Thymus (tissue), 14 donors: ENCODE data around the gene KNG1. TPM values are rescaled to one million over a fixed set of nuclear protein-coding genes. Genes with fewer than 3 reads are reported as not detected.

Source experiments
- DNase-seq, 9 donors: peaks; one replicate each; pipeline ENCODE4 v3.0.0-alpha.2; 2013; ENCODE audit warnings: low spot score in 9 of 9, low read depth in 6 of 9, missing footprints in 1 of 9
- H3K27ac ChIP-seq, 2 donors: one replicate each; pipeline ENCODE4 v1.5.1; 2013; ENCODE audit warnings: control low read depth in 1 of 2, low read depth in 1 of 2, low read length in 1 of 2, mild to moderate bottlenecking in 1 of 2, moderate library complexity in 1 of 2
- H3K27me3 ChIP-seq, 2 donors: one replicate each; pipeline ENCODE4 v1.5.1; 2013; ENCODE audit warnings: low read length in 1 of 2; ENCODE audit not compliant: control insufficient read depth in 2 of 2, insufficient read depth in 1 of 2
- H3K36me3 ChIP-seq, 2 donors: one replicate each; pipeline ENCODE4 v1.5.1; 2013; ENCODE audit warnings: low read length in 1 of 2, mild to moderate bottlenecking in 1 of 2, moderate library complexity in 1 of 2; ENCODE audit not compliant: control insufficient read depth in 2 of 2, insufficient read depth in 2 of 2
- H3K4me1 ChIP-seq, 2 donors: one replicate each; pipeline ENCODE4 v1.5.1; 2013; ENCODE audit warnings: low read length in 2 of 2; ENCODE audit not compliant: control insufficient read depth in 2 of 2, insufficient read depth in 2 of 2
- H3K4me3 ChIP-seq, 2 donors: one replicate each; pipeline ENCODE4 v1.5.1; 2013; ENCODE audit warnings: low read length in 2 of 2, control low read depth in 1 of 2, mild to moderate bottlenecking in 1 of 2
- H3K9me3 ChIP-seq, 2 donors: one replicate each; pipeline ENCODE4 v1.5.1; 2013; ENCODE audit warnings: low read length in 1 of 2, mild to moderate bottlenecking in 1 of 2; ENCODE audit not compliant: control insufficient read depth in 2 of 2, insufficient read depth in 1 of 2
- WGBS: extraction: QIAGEN DNeasy Blood & Tissue Kit; methylation state at CpG from one replicate; pipeline ENCODE4 v1.1.7; 2013; 5-methylcytosine and 5-hydroxymethylcytosine counted together
- long read RNA-seq, 10 donors: transcript quantifications; one replicate each; lab custom pipeline, GENCODE V29; 2026
- polyA plus RNA-seq: library from polyadenylated mRNA; stranded (reverse); fragments of 200-250 nt; gene quantifications from one replicate; pipeline ENCODE4 v1.2.3, GENCODE V29; 2013
- total RNA-seq: library from RNA; stranded (reverse); fragments of 120-200 nt; gene quantifications from one replicate; pipeline ENCODE4 v1.2.4, GENCODE V29; 2013
- donor health status: healthy.

Gene KNG1
- total RNA-seq (0.14 TPM), polyA plus RNA-seq (0.30 TPM)
- long read RNA-seq, donor 1: 0 reads
- long read RNA-seq, donor 2: 0 reads
- long read RNA-seq, donor 3: 0 reads
- long read RNA-seq, donor 4: 0 reads
- long read RNA-seq, donor 5, partial matches to known transcripts: 0 of 6 reads
- long read RNA-seq, donor 5, other reads (novel, unspliced or antisense): 0 of 6 reads
- long read RNA-seq, donor 6: 0 reads
- long read RNA-seq, donor 7: 0 reads
- long read RNA-seq, donor 8: 0 reads
- long read RNA-seq, donor 9: 0 reads
- long read RNA-seq, donor 10: 0 reads

DNA sequence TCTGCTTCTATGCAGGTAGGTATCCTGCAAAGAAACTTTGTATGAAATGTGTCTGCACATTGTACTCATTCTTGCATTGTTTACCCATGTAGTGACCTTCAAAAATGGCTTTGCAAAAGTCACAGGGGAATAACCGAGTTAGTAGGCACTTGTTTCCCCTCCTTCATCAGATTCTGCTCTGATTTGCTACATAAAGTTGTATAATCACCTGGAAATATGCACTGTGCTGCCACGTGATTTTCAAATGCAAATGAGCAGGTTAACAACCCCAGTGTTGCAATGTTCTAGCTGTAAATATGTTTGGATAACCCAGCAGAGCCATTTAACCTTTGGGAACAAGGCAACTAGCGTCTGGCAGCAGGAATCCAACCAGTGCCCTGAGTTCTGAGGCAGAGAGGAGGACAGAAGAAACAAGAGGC is at the start of gene KNG1:
KNG1 (plus strand) TSS at position 321 of the 419 bp plus-strand sequence. CDS start 184 bp downstream, outside the sequence.
- no peak for DNase-seq
- 82% methylated on average over 3 of the region's 3 CpGs for WGBS

DNA sequence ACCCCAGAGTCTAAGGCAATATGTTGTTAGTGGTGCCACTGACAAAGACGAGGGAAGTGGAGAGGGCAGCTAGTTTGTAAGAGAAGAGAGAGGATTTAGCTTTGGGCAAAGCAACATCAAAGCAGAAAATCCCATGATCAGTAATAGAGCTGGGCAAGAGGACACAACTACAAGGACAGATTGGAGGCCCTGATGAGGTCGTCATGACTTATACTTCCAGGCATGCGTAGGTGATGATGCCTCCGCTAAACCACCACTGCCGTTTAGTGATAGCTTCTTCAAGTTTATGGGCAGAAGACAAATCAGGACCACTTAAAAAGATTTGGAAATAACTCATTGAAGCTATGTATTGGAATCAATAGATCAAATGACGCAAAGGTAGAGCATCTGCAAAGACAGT is 48.7 kb upstream of the KNG1 start:
- H3K4me1 ChIP-seq: no peaks in the 10 kb centered on the region
- DNase-seq: no peak
- H3K36me3 ChIP-seq: no peaks in the 10 kb centered on the region
- WGBS: 81% methylated on average over 6 of the region's 6 CpGs
- H3K27me3 ChIP-seq: peaks cover 0 to 9% of the 10 kb centered on the region in 2 donors
- no peak overlapping the region for H3K4me3 ChIP-seq
- no peak overlapping the region for H3K27ac ChIP-seq
- no peaks in the 10 kb centered on the region for H3K9me3 ChIP-seq

More for the DNA sequence above, at the start of gene KNG1:
- Histone ChIP-seq H3K9me3 (no peaks in the 10 kb centered on the region), H3K4me3 (no peak within 1 kb of the TSS), H3K27me3 (no peaks in the 10 kb centered on the region), H3K4me1 (no peaks in the 10 kb centered on the region), H3K27ac (no peak within 1 kb of the TSS), H3K36me3 (no peaks in the 10 kb centered on the region)

- Histone ChIP-seq H3K9me3 (no peaks in the 10 kb centered on the region), H3K4me3 (no peak overlapping the region), H3K27me3 (peaks cover 0 to 9% of the 10 kb centered on the region in 2 donors), H3K36me3 (no peaks in the 10 kb centered on the region), H3K27ac (no peak overlapping the region), H3K4me1 (no peaks in the 10 kb centered on the region)
- DNase-seq: no peak
- WGBS: 92% methylated on average over 2 of the region's 2 CpGs
Measured at GRCh38 chr3:186669378-186670084, 47.6 kb upstream of the KNG1 start.

- no peak for DNase-seq
- H3K4me3 ChIP-seq: no peak overlapping the region
- no peaks in the 10 kb centered on the region for H3K4me1 ChIP-seq
- no peaks in the 10 kb centered on the region for H3K36me3 ChIP-seq
- H3K27ac ChIP-seq: no peak overlapping the region
- H3K27me3 ChIP-seq: peaks cover 0 to 8% of the 10 kb centered on the region in 2 donors
- H3K9me3 ChIP-seq: no peaks in the 10 kb centered on the region
Measured at GRCh38 chr3:186670155-186670554, 47.0 kb upstream of the KNG1 start.

- Histone ChIP-seq H3K36me3 (no peaks in the 10 kb centered on the region), H3K4me1 (no peaks in the 10 kb centered on the region), H3K27me3 (peaks cover 0 to 6% of the 10 kb centered on the region in 2 donors), H3K4me3 (no peak overlapping the region), H3K27ac (no peak overlapping the region), H3K9me3 (no peaks in the 10 kb centered on the region)
- no peak for DNase-seq
- WGBS: over 99% methylated on average over 3 of the region's 3 CpGs
Measured at GRCh38 chr3:186671051-186671450, 46.1 kb upstream of the KNG1 start.

- Histone ChIP-seq H3K4me1 (no peaks in the 10 kb centered on the region), H3K9me3 (no peaks in the 10 kb centered on the region), H3K36me3 (no peaks in the 10 kb centered on the region), H3K27ac (no peak overlapping the region), H3K4me3 (no peak overlapping the region), H3K27me3 (peaks cover 0 to 8% of the 10 kb centered on the region in 2 donors)
- no peak for DNase-seq
Measured at GRCh38 chr3:186678604-186679003, 38.6 kb upstream of the KNG1 start.

GRCh38 chr3:186679151-186679550 is 38.0 kb upstream of the KNG1 start:
- Histone ChIP-seq H3K4me1 (no peaks in the 10 kb centered on the region), H3K9me3 (no peaks in the 10 kb centered on the region), H3K36me3 (no peaks in the 10 kb centered on the region), H3K4me3 (no peak overlapping the region), H3K27ac (no peak overlapping the region), H3K27me3 (peaks cover 0 to 6% of the 10 kb centered on the region in 2 donors)
- 88% methylated on average over 1 of the region's 1 CpG for WGBS
- no peak for DNase-seq

GRCh38 chr3:186680869-186681268 is 36.3 kb upstream of the KNG1 start:
- Histone ChIP-seq H3K27ac (no peak overlapping the region), H3K4me3 (no peak overlapping the region), H3K9me3 (peaks cover 0 to 4% of the 10 kb centered on the region in 2 donors), H3K4me1 (no peaks in the 10 kb centered on the region), H3K36me3 (no peaks in the 10 kb centered on the region), H3K27me3 (peaks cover 0 to 2% of the 10 kb centered on the region in 2 donors)
- WGBS: 98% methylated on average over 1 of the region's 1 CpG
- no peak for DNase-seq

- no peak for DNase-seq
- Histone ChIP-seq H3K27me3 (no peaks in the 10 kb centered on the region), H3K4me1 (no peaks in the 10 kb centered on the region), H3K4me3 (no peak overlapping the region), H3K27ac (no peak overlapping the region), H3K9me3 (peaks cover 0 to 4% of the 10 kb centered on the region in 2 donors), H3K36me3 (no peaks in the 10 kb centered on the region)
- WGBS: 74% methylated on average over 3 of the region's 3 CpGs
Measured at GRCh38 chr3:186682812-186683211, 34.3 kb upstream of the KNG1 start.
